Hepatocyte (in vitro differentiated cells): ENCODE results near the gene SLC6A17. TPM values are rescaled to one million over a fixed set of nuclear protein-coding genes. Genes with fewer than 3 reads are reported as not detected.

Experiments used
- DNase-seq: peaks from one replicate; pipeline ENCODE4 v3.0.0-alpha.2; 2016; ENCODE audit warnings: low spot score
- H2AFZ ChIP-seq: fragments of 200-600 bp; sonication (generic); 2 replicates; pipeline ENCODE4 v1.6.0; 2016; ENCODE audit warnings: antibody characterized with exemption, mild to moderate bottlenecking
- H3K27ac ChIP-seq: fragments of 200-600 bp; sonication (generic); 2 replicates; pipeline ENCODE4 v1.5.1; 2016; ENCODE audit warnings: mild to moderate bottlenecking
- H3K27me3 ChIP-seq: fragments of 200-600 bp; sonication (generic); 2 replicates; pipeline ENCODE4 v1.6.1; 2016
- H3K36me3 ChIP-seq: fragments of 200-600 bp; sonication (generic); replicated peaks from 2 replicates; pipeline ENCODE4 v1.5.1; 2016; ENCODE audit warnings: low read depth; ENCODE audit not compliant: insufficient read depth
- H3K4me1 ChIP-seq: fragments of 200-600 bp; sonication (generic); 2 replicates; pipeline ENCODE4 v1.5.1; 2016; ENCODE audit warnings: mild to moderate bottlenecking, moderate library complexity; ENCODE audit not compliant: insufficient read depth
- H3K4me2 ChIP-seq: fragments of 200-600 bp; sonication (generic); 2 replicates; pipeline ENCODE4 v1.6.0; 2016
- H3K4me3 ChIP-seq: fragments of 200-600 bp; sonication (generic); 2 replicates; pipeline ENCODE4 v1.5.1; 2016; ENCODE audit warnings: mild to moderate bottlenecking
- H3K79me2 ChIP-seq: fragments of 200-600 bp; sonication (generic); 2 replicates; pipeline ENCODE4 v1.6.0; 2017; ENCODE audit warnings: mild to moderate bottlenecking
- H3K9me2 ChIP-seq: fragments of 200-600 bp; sonication (generic); replicated peaks from 2 replicates; pipeline ENCODE4 v1.6.0; 2017; ENCODE audit warnings: mild to moderate bottlenecking; ENCODE audit not compliant: insufficient read depth
- H3K9me3 ChIP-seq: fragments of 200-600 bp; sonication (generic); 2 replicates; pipeline ENCODE4 v1.5.1; 2016; ENCODE audit warnings: low read depth, mild to moderate bottlenecking
- H4K20me1 ChIP-seq: fragments of 200-600 bp; sonication (generic); 2 replicates; pipeline ENCODE4 v1.6.0; 2016; ENCODE audit warnings: mild to moderate bottlenecking; ENCODE audit not compliant: insufficient read depth, poor library complexity, severe bottlenecking
- CTCF ChIP-seq: fragments of 200-600 bp; sonication (generic); IDR thresholded peaks from 2 replicates; pipeline ENCODE4 v1.5.1; 2016; ENCODE audit warnings: antibody characterized with exemption, mild to moderate bottlenecking; ENCODE audit not compliant: poor library complexity
- EZH2 ChIP-seq: fragments of 200-600 bp; sonication (generic); IDR thresholded peaks from 2 replicates; pipeline ENCODE4 v1.6.1; 2016; ENCODE audit warnings: antibody characterized with exemption, mild to moderate bottlenecking, borderline replicate concordance
- EZH2phosphoT487 ChIP-seq: fragments of 200-600 bp; sonication (generic); IDR thresholded peaks from one replicate; pipeline ENCODE4 v1.6.1; 2018; ENCODE audit warnings: antibody characterized with exemption, mild to moderate bottlenecking, low read depth, moderate library complexity; ENCODE audit not compliant: unreplicated experiment, severe bottlenecking
- WGBS: methylation state at CpG from one replicate; pipeline ENCODE4 v1.1.6; 2016; ENCODE audit warnings: low lambda C conversion rate; ENCODE audit errors: missing lambda C conversion rate; 5-methylcytosine and 5-hydroxymethylcytosine counted together
- polyA plus RNA-seq: library from polyadenylated mRNA; unstranded; fragments of >200 nt; fragmentation: Nextera tagmentation; extraction: Ambion mirVana; gene quantifications from 2 replicates; pipeline ENCODE4 v1.2.1, GENCODE V29; 2016
- total RNA-seq: library from RNA; depleted of rRNA; stranded (reverse); fragments of >200 nt; gene quantifications from 2 replicates; pipeline ENCODE4 v1.2.3, GENCODE V29; 2014

The SLC6A17 gene
- total and polyA plus RNA-seq, 2 experiments from 2014 or later = 0.36 to 0.63 TPM

DNA sequence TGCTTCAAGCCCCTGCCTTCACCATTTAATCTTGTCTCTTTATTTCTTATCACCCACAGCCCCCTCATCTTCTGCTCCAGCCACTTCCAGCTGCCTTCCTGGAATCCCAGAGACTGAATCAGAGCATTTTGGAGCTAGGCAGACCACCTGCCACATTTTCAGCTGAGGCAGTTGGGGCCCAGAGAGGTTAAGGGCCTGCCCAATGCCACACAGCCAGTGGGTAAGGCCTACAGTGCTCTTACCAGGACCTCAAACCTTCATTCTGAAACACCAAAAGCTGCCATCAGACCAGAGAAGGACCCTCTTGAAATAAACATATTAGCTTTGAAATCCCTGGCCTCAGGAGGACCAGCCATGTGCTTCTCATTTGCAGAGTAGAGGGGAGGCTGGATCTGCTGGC, 17.6 kb upstream of the SLC6A17 start:
- Histone ChIP-seq H3K4me1 (no peaks in the 10 kb centered on the region), H4K20me1 (no peaks in the 10 kb centered on the region), H3K27me3 (peaks cover 47% of the 10 kb centered on the region), H3K9me2 (no peaks in the 10 kb centered on the region), H3K4me2 (no peak overlapping the region), H3K79me2 (no peaks in the 10 kb centered on the region), H3K36me3 (no peaks in the 10 kb centered on the region), H2AFZ (no peak overlapping the region), H3K9me3 (no peaks in the 10 kb centered on the region), H3K27ac (no peak overlapping the region), H3K4me3 (no peak overlapping the region)
- no peak for DNase-seq
- TF ChIP-seq EZH2 (no peak), CTCF (no peak), EZH2phosphoT487 (no peak)

DNA sequence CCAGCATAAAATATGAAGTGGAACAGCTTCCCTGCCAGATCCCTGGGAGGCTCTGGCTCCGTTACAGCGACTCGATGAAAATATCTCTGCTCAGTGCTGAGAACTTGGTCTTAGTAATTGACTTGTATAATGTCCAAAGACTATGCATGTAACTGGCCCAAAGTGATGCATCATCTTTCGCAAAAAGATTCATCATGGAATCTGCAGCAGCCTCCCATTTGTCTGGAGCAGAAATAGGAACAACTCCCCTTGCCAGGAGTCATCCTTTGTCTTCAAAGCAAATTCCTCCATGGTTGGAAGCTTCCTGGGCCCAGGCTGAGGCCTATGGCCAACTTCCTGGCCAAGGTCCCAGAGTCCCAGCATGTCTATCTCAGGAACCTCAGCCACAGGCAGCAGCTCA, 16.9 kb upstream of the SLC6A17 start:
- H3K27me3 ChIP-seq = peaks cover 52% of the 10 kb centered on the region
- H3K9me3 ChIP-seq = no peaks in the 10 kb centered on the region
- no peaks in the 10 kb centered on the region for H4K20me1 ChIP-seq
- no peaks in the 10 kb centered on the region for H3K9me2 ChIP-seq
- WGBS = 96% methylated on average over 4 of the region's 4 CpGs
- H3K27ac ChIP-seq = no peak overlapping the region
- H3K36me3 ChIP-seq = no peaks in the 10 kb centered on the region
- H3K79me2 ChIP-seq = no peaks in the 10 kb centered on the region
- H3K4me2 ChIP-seq = no peak overlapping the region
- no peak overlapping the region for H3K4me3 ChIP-seq
- no peaks in the 10 kb centered on the region for H3K4me1 ChIP-seq
- DNase-seq = no peak
- no peak for TF ChIP-seq EZH2
- no peak for TF ChIP-seq CTCF
- H2AFZ ChIP-seq = no peak overlapping the region

DNA sequence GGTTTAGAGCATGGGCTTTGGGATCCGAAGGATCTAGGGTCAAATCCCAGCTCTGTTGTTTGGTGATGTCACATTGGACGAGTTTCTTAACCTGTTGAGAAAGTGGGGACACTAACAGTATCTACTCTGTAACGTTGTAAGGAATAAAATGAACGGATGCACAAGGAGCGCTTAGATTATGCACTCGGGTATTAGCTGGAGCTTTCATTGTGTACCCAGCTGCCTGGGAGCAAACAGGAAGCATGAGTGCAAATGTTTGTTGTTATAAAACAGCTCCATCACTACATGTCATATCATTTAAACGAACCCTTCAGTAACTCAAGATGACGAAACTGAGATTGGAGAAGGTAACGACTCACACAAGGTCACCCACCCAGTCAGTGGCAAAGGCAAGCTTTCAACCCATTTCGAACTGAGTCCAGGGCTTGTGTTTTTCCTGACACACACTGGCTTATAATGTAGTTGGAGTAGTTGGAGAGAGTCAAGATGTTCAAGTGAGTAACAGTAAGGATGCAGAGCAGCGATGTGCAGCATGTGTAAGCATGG, 16.2 kb upstream of the SLC6A17 start:
- Histone ChIP-seq H3K27me3 (peaks cover 52% of the 10 kb centered on the region), H3K9me3 (no peaks in the 10 kb centered on the region), H3K36me3 (no peaks in the 10 kb centered on the region), H4K20me1 (no peaks in the 10 kb centered on the region), H3K4me1 (no peaks in the 10 kb centered on the region), H3K4me3 (no peak overlapping the region), H3K79me2 (no peaks in the 10 kb centered on the region), H3K9me2 (no peaks in the 10 kb centered on the region), H3K27ac (no peak overlapping the region), H2AFZ (no peak overlapping the region), H3K4me2 (no peak overlapping the region)
- WGBS = 72% methylated on average over 11 of the region's 11 CpGs
- no peak for DNase-seq
- TF ChIP-seq EZH2 (no peak), CTCF (no peak), EZH2phosphoT487 (no peak)

- H3K36me3 ChIP-seq = no peaks in the 10 kb centered on the region
- H3K4me3 ChIP-seq = no peak overlapping the region
- H3K4me2 ChIP-seq = no peak overlapping the region
- peaks cover 46% of the 10 kb centered on the region for H3K27me3 ChIP-seq
- 42% methylated on average over 4 of the region's 4 CpGs for WGBS
- no peaks in the 10 kb centered on the region for H4K20me1 ChIP-seq
- no peaks in the 10 kb centered on the region for H3K79me2 ChIP-seq
- TF ChIP-seq EZH2 = no peak
- no peak for TF ChIP-seq EZH2phosphoT487
- TF ChIP-seq CTCF = no peak
- H3K9me2 ChIP-seq = no peaks in the 10 kb centered on the region
- no peak overlapping the region for H2AFZ ChIP-seq
- H3K27ac ChIP-seq = no peak overlapping the region
- H3K4me1 ChIP-seq = no peaks in the 10 kb centered on the region
- H3K9me3 ChIP-seq = no peaks in the 10 kb centered on the region
- no peak for DNase-seq
Measured at GRCh38 chr1:110135246-110135645, 15.0 kb upstream of the SLC6A17 start.
